Subcutaneous adipose tissue (tissue), 4 donors: ENCODE data around the gene ROPN1L. TPM values are rescaled to one million over a fixed set of nuclear protein-coding genes. Genes with fewer than 3 reads are reported as not detected.

ENCODE experiments used
- CTCF ChIP-seq: fragments of 450-650 bp; IDR thresholded peaks from one replicate; pipeline ENCODE4 v1.5.1; 2016; ENCODE audit warnings: low read depth, mild to moderate bottlenecking, control low read depth, antibody characterized with exemption, moderate library complexity
- small RNA-seq: library from RNA; depleted of rRNA; stranded (forward); fragments of <200 nt; gene quantifications from one replicate; pipeline ENCODE3, GENCODE V24; 2016
- total RNA-seq, 4 donors: library from RNA; depleted of rRNA; stranded (reverse); fragments of >200 nt; gene quantifications; one replicate each; pipeline ENCODE4 v1.1.0, GENCODE V29; 2016

ROPN1L gene
- total RNA-seq, 4 donors from 2014 or later: 1.1 TPM; not detected in 3

GRCh38 chr5:10513501-10514442 is 72.1 kb downstream of the ROPN1L start:
- TF ChIP-seq CTCF: no peak

Small RNA genes lying within 50 kb of the gene (small RNA-seq; reads per million reads assigned to genes)
- not detected for gene MIR6131

Other genes with a start within 250 kb of the ROPN1L start
- 10 to 100 TPM; 10.0 to 28.7 (median 19.7) TPM for gene ATPSCKMT, start 192.0 kb upstream of the ROPN1L start, total RNA-seq
- gene CCT5, start 191.6 kb upstream of the ROPN1L start, total RNA-seq: 100 to 1,000 TPM; 130 to 187 (median 153) TPM
- gene CMBL, start 134.0 kb upstream of the ROPN1L start, total RNA-seq: 10 to 100 TPM in 3 of 4 donors, 1 to 10 TPM in 1; 8.5 to 19.9 (median 14.6) TPM
- gene MARCHF6, start 88.2 kb upstream of the ROPN1L start, total RNA-seq: 100 to 1,000 TPM in 3 of 4 donors, 10 to 100 TPM in 1; 80.1 to 136 (median 108) TPM
- gene ANKRD33B, start 122.2 kb downstream of the ROPN1L start, total RNA-seq: 10 to 100 TPM in 1 of 4 donors, 1 to 10 TPM in 3; 5.6 to 10.7 (median 8.2) TPM